Pancreas (tissue), 10 donors: ENCODE measurements around the gene KL. TPM values are rescaled to one million over a fixed set of nuclear protein-coding genes. Genes with fewer than 3 reads are reported as not detected.

ENCODE experiments used
- ATAC-seq, 4 donors: fragments of 200-7000 bp; cut with Tn5 transposase; one replicate each; pipeline versions ENCODE4 v1.8.0 to v1.9.1; 2020; ENCODE audit warnings: mild to moderate bottlenecking in 4 of 4, moderate library complexity in 4 of 4
- DNase-seq, 6 donors: peaks; one replicate each; pipeline ENCODE4 v3.0.0-alpha.2; 2020
- FAIRE-seq: peaks from 2 replicates; lab custom pipeline; 2012; peaks lifted over from hg19 to GRCh38; lab: Jason Lieb, UNC
- H3K27ac ChIP-seq, 4 donors: fragments of 200-600 bp; sonication (generic); 1 replicate in 3 of 4; 2 replicates in 1 of 4; pipeline versions ENCODE4 v1.5.0 to v1.8.0; 2020
- H3K27me3 ChIP-seq, 4 donors: fragments of 200-600 bp; one replicate each; pipeline ENCODE4 v1.8.0; 2021
- H3K36me3 ChIP-seq, 3 donors: fragments of 200-600 bp; sonication (generic) in 1 of 3; one replicate each; pipeline versions ENCODE4 v1.5.0 to v1.8.0; 2020 to 2021
- H3K4me1 ChIP-seq, 3 donors: fragments of 200-600 bp; one replicate each; pipeline ENCODE4 v1.8.0; 2021
- H3K4me3 ChIP-seq, 4 donors: fragments of 200-600 bp; sonication (generic) in 2 of 4; one replicate each; pipeline versions ENCODE4 v1.5.0 to v1.8.0; 2020 to 2021
- H3K9me3 ChIP-seq, 4 donors: fragments of 200-600 bp; one replicate each; pipeline ENCODE4 v1.8.0; 2021
- WGBS, 2 donors: extraction: QIAGEN DNeasy Blood & Tissue Kit; methylation state at CpG; one replicate each; pipeline ENCODE4 v1.1.7; 2013; 5-methylcytosine and 5-hydroxymethylcytosine counted together
- intact Hi-C, 3 donors: fragments of 100-400 bp; cut with DNase I; formaldehyde crosslinking; loops; one replicate each; pipeline versions ENCODE4 v1.11.1 to v1.14.2; 2022
- polyA plus RNA-seq, 2 donors: library from polyadenylated mRNA; stranded (reverse); fragments of 200-250 nt; gene quantifications; one replicate each; pipeline ENCODE4 v1.2.3, GENCODE V29; 2013
- total RNA-seq, 6 donors: library from RNA; stranded (reverse); fragmentation: NEBNext Ultra II Directional in 4 of 6; extraction: Animal tissue kit (Norgen Biotek cat#: 25700) in 4 of 6; gene quantifications; one replicate each; pipeline versions ENCODE4 v1.2.1 to v1.2.4, GENCODE V29; 2021 to 2023
- TF ChIP-seq, protein P1 (sequence below), 4 donors: fragments of 200-600 bp; sonication (generic) in 3 of 4; IDR thresholded peaks; one replicate each; pipeline versions ENCODE4 v1.5.0 to v1.8.0; 2021; ENCODE audit warnings: antibody characterized with exemption in 4 of 4
- donor health status: healthy with polysubstance abuse.
- donor health status: DM: no; HTN: no; CAD: no; lungs with moderate emphysema.
- donor health status: DM: no; HTN: no; CAD: no.
- donor health status: control.
- donor health status: control.
- donor health status: Bipolar disorder and iron deficiency.
- donor health status: DM: yes; HTN: yes; CAD: no.
- donor health status: DM: no; HTN: no; CAD: no.
- donor health status: DM: no; HTN: no; CAD: no.
- donor health status: DM: yes; HTN: yes; CAD: no.

Gene KL
- total and polyA plus RNA-seq, 8 donors: 0.23 to 2.9 (median 0.86) TPM

GRCh38 chr13:33034882-33035520, 18.8 kb downstream of the KL start:
- ATAC-seq: peak in 1 of 4 donors; percentile 45
- no peak for DNase-seq
- no peaks in the 10 kb centered on the region for H3K36me3 ChIP-seq
- 85 to 94% methylated on average over 5 of the region's 5 CpGs for WGBS, 2 donors
- H3K9me3 ChIP-seq: no peaks in the 10 kb centered on the region
- no peaks in the 10 kb centered on the region for H3K27me3 ChIP-seq
- intact Hi-C loops: no loop called here
- TF ChIP-seq, protein P1, sequence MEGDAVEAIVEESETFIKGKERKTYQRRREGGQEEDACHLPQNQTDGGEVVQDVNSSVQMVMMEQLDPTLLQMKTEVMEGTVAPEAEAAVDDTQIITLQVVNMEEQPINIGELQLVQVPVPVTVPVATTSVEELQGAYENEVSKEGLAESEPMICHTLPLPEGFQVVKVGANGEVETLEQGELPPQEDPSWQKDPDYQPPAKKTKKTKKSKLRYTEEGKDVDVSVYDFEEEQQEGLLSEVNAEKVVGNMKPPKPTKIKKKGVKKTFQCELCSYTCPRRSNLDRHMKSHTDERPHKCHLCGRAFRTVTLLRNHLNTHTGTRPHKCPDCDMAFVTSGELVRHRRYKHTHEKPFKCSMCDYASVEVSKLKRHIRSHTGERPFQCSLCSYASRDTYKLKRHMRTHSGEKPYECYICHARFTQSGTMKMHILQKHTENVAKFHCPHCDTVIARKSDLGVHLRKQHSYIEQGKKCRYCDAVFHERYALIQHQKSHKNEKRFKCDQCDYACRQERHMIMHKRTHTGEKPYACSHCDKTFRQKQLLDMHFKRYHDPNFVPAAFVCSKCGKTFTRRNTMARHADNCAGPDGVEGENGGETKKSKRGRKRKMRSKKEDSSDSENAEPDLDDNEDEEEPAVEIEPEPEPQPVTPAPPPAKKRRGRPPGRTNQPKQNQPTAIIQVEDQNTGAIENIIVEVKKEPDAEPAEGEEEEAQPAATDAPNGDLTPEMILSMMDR (IDR thresholded peaks at IDR 0.05): no peak
- no peak overlapping the region for H3K27ac ChIP-seq
- no peak overlapping the region for H3K4me3 ChIP-seq
- peaks cover 0 to 2% (median 0%) of the 10 kb centered on the region in 3 donors for H3K4me1 ChIP-seq
- FAIRE-seq: no peak

DNA sequence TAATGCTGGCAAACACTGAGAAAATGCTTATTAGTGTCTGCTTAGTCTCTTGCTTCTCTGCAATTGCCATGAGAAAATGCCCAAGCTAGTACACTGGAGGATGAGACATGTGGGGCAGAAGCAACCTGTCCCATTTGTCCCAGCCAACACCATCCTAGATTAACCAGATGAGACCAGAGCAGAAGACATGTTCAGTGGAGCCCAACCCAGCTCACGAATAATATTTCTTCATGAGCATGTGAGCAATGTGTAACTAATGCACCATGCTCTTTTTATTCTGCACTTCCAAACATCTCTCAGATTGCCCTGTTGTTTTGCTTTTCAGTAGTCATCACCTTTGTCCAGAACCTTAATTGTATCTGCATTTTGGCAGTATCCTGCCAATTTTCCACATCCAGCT, 21.4 kb downstream of the KL start:
- FAIRE-seq: no peak
- no peaks in the 10 kb centered on the region for H3K27me3 ChIP-seq
- H3K27ac ChIP-seq: no peak overlapping the region
- ATAC-seq: no peak
- no peaks in the 10 kb centered on the region for H3K9me3 ChIP-seq
- TF ChIP-seq, protein P1 (IDR thresholded peaks at IDR 0.05): no peak
- no peaks in the 10 kb centered on the region for H3K36me3 ChIP-seq
- intact Hi-C loops: no loop called here
- no peak for DNase-seq
- H3K4me3 ChIP-seq: no peak overlapping the region
- WGBS, 2 donors: 79 to 83% methylated on average over 1 of the region's 1 CpG
- H3K4me1 ChIP-seq: peaks cover 0 to 4% (median 0%) of the 10 kb centered on the region in 3 donors

- no peak overlapping the region for H3K4me3 ChIP-seq
- no peak for ATAC-seq
- DNase-seq: no peak
- TF ChIP-seq, protein P1 (IDR thresholded peaks at IDR 0.05): no peak
- intact Hi-C loops: no loop called here
- H3K27me3 ChIP-seq: no peaks in the 10 kb centered on the region
- 18 to 30% methylated on average over 2 of the region's 2 CpGs for WGBS, 2 donors
- H3K27ac ChIP-seq: no peak overlapping the region
- H3K36me3 ChIP-seq: no peaks in the 10 kb centered on the region
- H3K9me3 ChIP-seq: no peaks in the 10 kb centered on the region
- FAIRE-seq: peak; percentile 63
- H3K4me1 ChIP-seq: peaks cover 0 to 4% (median 0%) of the 10 kb centered on the region in 3 donors
These were observed 23.9 kb downstream of the KL start for GRCh38 chr13:33040090-33040489.

- no peak for FAIRE-seq
- intact Hi-C loops: no loop called here
- Histone ChIP-seq H3K27ac (no peak overlapping the region), H3K9me3 (no peaks in the 10 kb centered on the region), H3K4me1 (no peaks in the 10 kb centered on the region), H3K4me3 (no peak overlapping the region), H3K27me3 (no peaks in the 10 kb centered on the region), H3K36me3 (no peaks in the 10 kb centered on the region)
- 59 to 65% methylated on average over 4 of the region's 4 CpGs for WGBS, 2 donors
- DNase-seq: no peak
- TF ChIP-seq, protein P1 (IDR thresholded peaks at IDR 0.05): no peak
- ATAC-seq: no peak
These were observed 29.8 kb downstream of the KL start for GRCh38 chr13:33045851-33046592.

DNA sequence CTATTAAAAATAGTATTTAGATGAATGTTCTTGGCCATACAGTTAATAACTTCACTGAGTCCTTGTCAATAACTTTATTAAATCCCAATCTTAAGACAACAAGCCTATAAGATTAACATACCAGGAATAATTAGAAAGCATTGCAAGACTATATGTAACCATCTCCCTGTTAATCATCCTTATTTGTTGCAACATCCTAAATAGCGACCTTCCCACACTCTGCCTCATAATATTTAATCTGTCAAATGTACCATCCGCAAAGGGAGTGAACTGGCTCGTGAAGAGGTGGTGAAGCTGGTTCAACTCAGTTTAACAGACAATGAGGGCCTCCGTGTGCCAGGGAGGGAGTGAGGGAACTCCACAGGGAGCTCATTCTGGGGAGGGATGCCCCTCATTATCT, 33.9 kb downstream of the KL start:
- no peaks in the 10 kb centered on the region for H3K27me3 ChIP-seq
- ATAC-seq (no peak), DNase-seq (no peak), FAIRE-seq (no peak)
- intact Hi-C loops: no loop called here
- no peaks in the 10 kb centered on the region for H3K4me1 ChIP-seq
- no peaks in the 10 kb centered on the region for H3K9me3 ChIP-seq
- TF ChIP-seq, protein P1 (IDR thresholded peaks at IDR 0.05): no peak
- H3K36me3 ChIP-seq: no peaks in the 10 kb centered on the region
- WGBS, 2 donors: 31 to 55% methylated on average over 4 of the region's 4 CpGs
- H3K27ac ChIP-seq: no peak overlapping the region
- H3K4me3 ChIP-seq: no peak overlapping the region
